ENCODE measurements around the gene APEH. TPM values are rescaled to one million over a fixed set of nuclear protein-coding genes. Genes with fewer than 3 reads are reported as not detected.
A peak's percentile ranks its signal among the peaks of the same experiment; 100 is the strongest.

Gene APEH
- total and polyA plus RNA-seq, 9 of the 15 experiments (the other 6 are each of a cell fraction or from before 2014, with no cell fraction given): 70.9 to 177 (median 117) TPM

DNA sequence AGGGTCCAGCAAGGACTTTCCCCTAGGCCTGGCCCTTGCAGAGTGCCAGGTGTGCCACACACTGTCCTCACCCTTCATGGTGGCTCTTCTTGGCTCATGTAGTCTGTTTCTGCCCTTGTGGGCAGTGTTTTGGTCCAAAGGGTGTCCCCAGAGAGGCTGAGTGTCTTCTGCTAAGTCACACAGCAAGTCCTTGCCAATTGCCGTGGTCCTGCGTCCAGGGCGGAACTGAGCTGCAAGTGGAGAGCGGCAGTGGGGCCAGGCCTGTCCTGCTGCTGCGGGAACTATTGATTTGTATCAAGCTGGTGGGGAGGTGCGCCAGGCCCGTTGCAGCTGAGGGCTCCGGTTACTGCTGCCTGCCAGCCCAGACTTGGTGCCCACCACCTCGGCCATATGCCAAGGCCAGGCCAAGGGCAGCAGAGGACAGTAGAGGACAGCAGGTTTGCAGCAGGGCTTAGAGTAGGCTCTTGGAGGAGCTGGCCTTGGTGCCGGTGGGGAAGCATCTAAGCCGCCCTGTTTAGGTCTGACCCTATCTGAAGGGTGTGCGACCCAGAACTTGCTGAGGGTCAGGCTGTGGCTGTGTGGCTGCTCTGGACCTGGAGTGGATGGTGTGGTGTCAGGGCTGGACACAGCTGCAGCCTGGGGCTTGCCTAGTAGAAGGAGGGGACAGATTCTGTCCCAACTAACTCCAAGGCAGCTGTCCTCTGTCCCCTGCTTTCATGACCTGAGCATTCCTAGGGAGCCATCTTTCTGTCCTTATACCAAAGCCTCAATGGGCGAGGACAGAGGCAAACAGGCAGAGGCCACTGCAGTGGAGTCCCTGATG lies 40.8 kb downstream of the APEH start:
- DNase-seq (ENCODE audit: extremely low read depth in 1 of 4, low spot score in 3 of 4) (no peak), ATAC-seq (no peak), FAIRE-seq (no peak)
- Histone ChIP-seq H3K4me3 (no peak overlapping the region), H4K20me1 (replicated peaks; ENCODE audit: control insufficient read depth, insufficient read depth, low read length) (no peaks in the 10 kb centered on the region), H3K9me1 (ENCODE audit: control insufficient read depth, insufficient read depth, low read length) (no peaks in the 10 kb centered on the region), H3K4me2 (ENCODE audit: insufficient read depth, low read length) (no peak overlapping the region), H3K9me3 (replicated peaks; ENCODE audit: control insufficient read depth, insufficient read depth, low read depth, low read length) (no peaks in the 10 kb centered on the region), H3K79me2 (ENCODE audit: control insufficient read depth, insufficient read depth, low read length) (no peaks in the 10 kb centered on the region), H2AFZ (ENCODE audit: low read depth, low read length) (no peak overlapping the region), H3K9ac (ENCODE audit: insufficient read depth in 1 of 2, low read depth in 2 of 2, low read length in 2 of 2) (no peak overlapping the region), H3K4me1 (replicated peaks in 1 of 2; ENCODE audit: control insufficient read depth in 2 of 2, insufficient read depth in 2 of 2, low read length in 2 of 2) (peaks cover 0 to 9% of the 10 kb centered on the region in 2 experiments; a peak in 1 of 5 replicates), H3K27me3 (ENCODE audit: control insufficient read depth in 2 of 2, insufficient read depth in 2 of 2, low read length in 2 of 2) (no peaks in the 10 kb centered on the region), H3K27ac (ENCODE audit: extremely low read depth, low read depth, low read length) (no peak overlapping the region), H3K36me3 (ENCODE audit: control insufficient read depth, insufficient read depth, low read length) (peaks cover 38% of the 10 kb centered on the region; the same call in 2 of the 3 replicates)
- WGBS (ENCODE audit: insufficient coverage, low coverage, missing lambda C conversion rate): 67% methylated on average over 7 of the region's 13 CpGs
- ChIA-PET CTCF (ENCODE audit: low intra/inter-chr PET ratio) (no interaction called here), POLR2A (interaction anchor here (0.6 kb wide), 2 partner anchors 8 to 69 kb away, joined by 3 read pairs; no protein-coding TSS in a partner anchor)
- intact Hi-C loops (cut with micrococcal nuclease): no loop called here
- TF ChIP-seq POLR2G (IDR thresholded peaks at IDR 0.05; ENCODE audit: low read depth, low read length) (peak; percentile 44), HCFC1 (IDR thresholded peaks at IDR 0.05; ENCODE audit: low read depth, low read length) (no peak)
- in situ Hi-C loops (cut with MboI): no loop called here
- BruUV-seq (replicated peaks): no TSS peak

DNA sequence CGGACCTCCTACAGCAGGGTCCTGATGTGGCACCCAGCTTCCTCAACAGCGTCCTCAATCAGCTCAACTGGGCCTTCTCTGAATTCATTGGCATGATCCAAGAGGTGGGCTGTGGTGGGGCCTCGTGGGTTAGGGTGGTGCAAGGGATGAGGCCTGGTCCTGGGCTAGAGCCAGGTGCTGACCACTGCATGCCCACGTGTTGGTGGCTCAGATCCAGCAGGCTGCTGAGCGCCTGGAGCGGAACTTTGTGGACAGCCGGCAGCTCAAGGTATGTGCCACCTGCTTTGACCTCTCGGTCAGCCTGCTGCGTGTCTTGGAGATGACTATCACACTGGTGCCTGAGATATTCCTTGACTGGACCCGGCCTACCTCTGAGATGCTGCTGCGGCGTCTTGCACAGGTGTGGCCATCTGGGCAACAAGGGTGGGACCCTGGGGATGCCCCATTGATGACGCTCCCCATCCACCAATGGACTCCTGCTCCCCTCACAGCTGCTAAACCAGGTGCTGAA lies 41.5 kb downstream of the APEH start:
- H4K20me1 ChIP-seq (replicated peaks; ENCODE audit: control insufficient read depth, insufficient read depth, low read length): no peaks in the 10 kb centered on the region
- H3K9me3 ChIP-seq (replicated peaks; ENCODE audit: control insufficient read depth, insufficient read depth, low read depth, low read length): no peaks in the 10 kb centered on the region
- in situ Hi-C loops (cut with MboI): no loop called here
- no peaks in the 10 kb centered on the region for H3K27me3 ChIP-seq (ENCODE audit: control insufficient read depth in 2 of 2, insufficient read depth in 2 of 2, low read length in 2 of 2)
- FAIRE-seq (no peak), ATAC-seq (no peak), DNase-seq (ENCODE audit: extremely low read depth in 1 of 4, low spot score in 3 of 4) (no peak)
- H3K27ac ChIP-seq (ENCODE audit: extremely low read depth, low read depth, low read length): no peak overlapping the region
- TF ChIP-seq ZNF384 (IDR thresholded peaks at IDR 0.05; ENCODE audit: low read depth, low read length) (no peak), IFI16 (CRISPR knock-in tag; IDR thresholded peaks at IDR 0.05) (no peak), ZNF436 (CRISPR knock-in tag; IDR thresholded peaks at IDR 0.05) (no peak), CEBPG (CRISPR knock-in tag; IDR thresholded peaks at IDR 0.05) (no peak), CEBPG (tag; conservative IDR thresholded peaks at IDR 0.05 in 1 of 2, IDR thresholded peaks at IDR 0.05 in 1 of 2) (no peak), DNMT1 (IDR thresholded peaks at IDR 0.05) (no peak), ETV1 (tag; conservative IDR thresholded peaks at IDR 0.05; ENCODE audit: low read depth) (no peak), BRD9 (IDR thresholded peaks at IDR 0.05; ENCODE audit: low read depth, partially characterized antibody) (no peak), TRIM24 (IDR thresholded peaks at IDR 0.05) (no peak), KDM1A (IDR thresholded peaks at IDR 0.05) (no peak), NFYB (IDR thresholded peaks at IDR 0.05; ENCODE audit: extremely low read depth, insufficient read length) (no peak)
- TF ChIP-seq, protein P1, sequence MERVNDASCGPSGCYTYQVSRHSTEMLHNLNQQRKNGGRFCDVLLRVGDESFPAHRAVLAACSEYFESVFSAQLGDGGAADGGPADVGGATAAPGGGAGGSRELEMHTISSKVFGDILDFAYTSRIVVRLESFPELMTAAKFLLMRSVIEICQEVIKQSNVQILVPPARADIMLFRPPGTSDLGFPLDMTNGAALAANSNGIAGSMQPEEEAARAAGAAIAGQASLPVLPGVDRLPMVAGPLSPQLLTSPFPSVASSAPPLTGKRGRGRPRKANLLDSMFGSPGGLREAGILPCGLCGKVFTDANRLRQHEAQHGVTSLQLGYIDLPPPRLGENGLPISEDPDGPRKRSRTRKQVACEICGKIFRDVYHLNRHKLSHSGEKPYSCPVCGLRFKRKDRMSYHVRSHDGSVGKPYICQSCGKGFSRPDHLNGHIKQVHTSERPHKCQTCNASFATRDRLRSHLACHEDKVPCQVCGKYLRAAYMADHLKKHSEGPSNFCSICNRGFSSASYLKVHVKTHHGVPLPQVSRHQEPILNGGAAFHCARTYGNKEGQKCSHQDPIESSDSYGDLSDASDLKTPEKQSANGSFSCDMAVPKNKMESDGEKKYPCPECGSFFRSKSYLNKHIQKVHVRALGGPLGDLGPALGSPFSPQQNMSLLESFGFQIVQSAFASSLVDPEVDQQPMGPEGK (CRISPR knock-in tag; IDR thresholded peaks at IDR 0.05; ENCODE audit: borderline replicate concordance): no peak
- H3K4me3 ChIP-seq: no peak overlapping the region
- ChIA-PET POLR2A (no interaction called here), CTCF (ENCODE audit: low intra/inter-chr PET ratio) (no interaction called here)
- H3K4me2 ChIP-seq (ENCODE audit: insufficient read depth, low read length): no peak overlapping the region
- no peak overlapping the region for H2AFZ ChIP-seq (ENCODE audit: low read depth, low read length)
- BruUV-seq (replicated peaks): no TSS peak
- H3K9ac ChIP-seq (ENCODE audit: insufficient read depth in 1 of 2, low read depth in 2 of 2, low read length in 2 of 2): no peak overlapping the region
- no peaks in the 10 kb centered on the region for H3K9me1 ChIP-seq (ENCODE audit: control insufficient read depth, insufficient read depth, low read length)
- intact Hi-C loops (cut with micrococcal nuclease): no loop called here
- peaks cover 0 to 9% of the 10 kb centered on the region in 2 experiments; a peak in 1 of 5 replicates for H3K4me1 ChIP-seq (replicated peaks in 1 of 2; ENCODE audit: control insufficient read depth in 2 of 2, insufficient read depth in 2 of 2, low read length in 2 of 2)
- peaks cover 42% of the 10 kb centered on the region; the same call in 2 of the 3 replicates for H3K36me3 ChIP-seq (ENCODE audit: control insufficient read depth, insufficient read depth, low read length)
- H3K79me2 ChIP-seq (ENCODE audit: control insufficient read depth, insufficient read depth, low read length): no peaks in the 10 kb centered on the region
- 87% methylated on average over 13 of the region's 13 CpGs for WGBS (ENCODE audit: insufficient coverage, low coverage, missing lambda C conversion rate)
